ENCODE results near the gene UNCX. TPM values are rescaled to one million over a fixed set of nuclear protein-coding genes. Genes with fewer than 3 reads are reported as not detected.

UNCX gene
- total and polyA plus RNA-seq, 2 of the 8 experiments (the other 6 are each of a cell fraction or from before 2014, with no cell fraction given), result not detected

DNA sequence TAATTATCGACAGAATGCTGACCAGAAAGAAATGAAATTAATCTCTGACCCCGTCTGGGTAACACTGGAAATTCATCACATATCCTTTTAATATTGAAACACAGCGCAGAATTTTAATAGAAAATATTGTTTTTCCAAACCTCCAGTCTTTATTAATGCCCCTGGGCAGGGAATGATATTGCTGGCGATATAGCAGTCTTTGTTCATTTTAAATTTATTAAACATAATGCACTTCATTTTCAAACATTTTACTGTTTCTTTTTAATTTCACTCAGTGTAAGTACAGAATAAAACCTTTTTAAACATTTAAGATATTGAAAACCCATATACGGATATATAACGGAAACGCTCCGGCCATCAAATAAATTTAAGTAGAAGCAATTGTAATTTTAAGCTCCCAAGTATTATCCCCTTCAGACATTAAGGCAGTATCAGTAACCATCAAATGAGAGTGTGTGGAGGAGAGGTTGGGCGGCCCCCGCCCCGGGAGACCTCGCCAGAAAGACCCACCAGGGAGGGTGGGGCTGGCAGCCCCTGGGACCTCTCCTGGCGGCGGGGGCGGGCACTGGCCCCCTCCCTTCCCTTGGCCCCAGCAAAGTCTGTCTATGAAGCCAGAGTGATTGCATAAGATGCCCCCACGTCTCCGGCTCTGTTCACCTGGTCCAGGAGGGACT lies 10.8 kb downstream of the UNCX start:
- Histone ChIP-seq H2BK12ac (ENCODE audit: low read depth, low read length) (no peak overlapping the region; the same call in 1 of the 2 replicates), H2BK120ac (replicated peaks; ENCODE audit: low read depth, low read length) (no peak overlapping the region), H3K9me3 (ENCODE audit: insufficient read depth in 2 of 2, low read depth in 1 of 2, low read length in 1 of 2) (no peaks in the 10 kb centered on the region), H2AFZ (ENCODE audit: low read length) (no peak overlapping the region), H2BK15ac (ENCODE audit: low read length) (no peak overlapping the region), H4K20me1 (replicated peaks in 1 of 2; ENCODE audit: control insufficient read depth in 1 of 2, insufficient read depth in 2 of 2, low read length in 2 of 2) (peaks cover 16 to 23% of the 10 kb centered on the region in 2 experiments), H2AK5ac (ENCODE audit: low read depth, low read length) (no peak overlapping the region), H3K4me1 (replicated peaks in 1 of 4; ENCODE audit: control insufficient read depth in 3 of 4, insufficient read depth in 4 of 4, low read length in 3 of 4) (peaks cover 4 to 29% (median 19%) of the 10 kb centered on the region in 4 experiments), H3K79me2 (ENCODE audit: control insufficient read depth in 1 of 2, insufficient read depth in 2 of 2, low read length in 2 of 2) (no peaks in the 10 kb centered on the region), H3K27ac (ENCODE audit: low read depth, low read length) (no peak overlapping the region), H3K14ac (ENCODE audit: insufficient read length) (no peak overlapping the region), H4K8ac (ENCODE audit: extremely low read depth, insufficient read depth, low read length) (no peak overlapping the region), H4K5ac (ENCODE audit: insufficient read length, low read depth, low read length) (no peak overlapping the region), H3K23me2 (ENCODE audit: low read depth, low read length) (no peaks in the 10 kb centered on the region; the same call in 1 of the 2 replicates), H3K4me3 (ENCODE audit: extremely low read depth in 1 of 4, insufficient read depth in 2 of 4, low read depth in 3 of 4, low read length in 4 of 4) (peak overlapping the region in 1 of 4 experiments; percentile 19; a peak in 1 of 8 replicates), H3K18ac (ENCODE audit: extremely low read depth, low read length) (no peak overlapping the region), H3K4me2 (ENCODE audit: insufficient read depth in 1 of 2, low read depth in 2 of 2, low read length in 2 of 2) (peak overlapping the region; percentile 5 to 10; a peak in 2 of 4 replicates), H4K91ac (replicated peaks; ENCODE audit: insufficient read length, low read length) (no peak overlapping the region), H3K27me3 (replicated peaks in 1 of 4; ENCODE audit: control insufficient read depth in 3 of 4, extremely low read depth in 1 of 4, insufficient read depth in 3 of 4, low read length in 3 of 4) (peaks cover 95 to 100% (median 98%) of the 10 kb centered on the region in 4 experiments), H2BK20ac (ENCODE audit: low read length) (no peak overlapping the region), H3K56ac (replicated peaks; ENCODE audit: insufficient read length, low read depth, low read length) (no peak overlapping the region), H2BK5ac (ENCODE audit: low read depth, low read length) (no peak overlapping the region), H3K4ac (replicated peaks; ENCODE audit: insufficient read length, low read depth, low read length) (no peak overlapping the region), H3K9ac (replicated peaks in 1 of 4; ENCODE audit: extremely low read depth in 1 of 4, low read depth in 3 of 4, low read length in 3 of 4) (no peak overlapping the region), H3K23ac (ENCODE audit: insufficient read length) (no peak overlapping the region), H3K36me3 (ENCODE audit: control insufficient read depth in 2 of 4, insufficient read depth in 4 of 4, low read length in 3 of 4) (peaks cover 0 to 13% (median 0%) of the 10 kb centered on the region in 4 experiments; a peak in 1 of 8 replicates), H3K79me1 (ENCODE audit: low read depth, low read length) (no peaks in the 10 kb centered on the region)
- WGBS, 2 experiments (ENCODE audit: extremely low coverage in 1 of 2, insufficient coverage in 1 of 2, insufficient read length in 1 of 2, insufficient replicate concordance in 2 of 2, low coverage in 1 of 2, low lambda C conversion rate in 2 of 2, missing lambda C conversion rate in 1 of 2), result 25% methylated on average over 8 of the region's 17 CpGs; no CpG with 5 or more reads in 1 of the 2 experiments
- DNase-seq (ENCODE audit: low read depth in 1 of 2, low spot score in 2 of 2) (no peak), FAIRE-seq (no peak)
- POLR2A ChIA-PET (ENCODE audit: partially characterized antibody), result interaction anchor here (2.4 to 11.2 kb wide), 2 partner anchors 9 to 18 kb away, joined by 12 to 76 read pairs; no protein-coding TSS in a partner anchor
- CTCF ChIA-PET (ENCODE audit: partially characterized antibody), result interaction anchor here (0.9 to 1.5 kb wide), 3 partner anchors 9 to 20 kb away, joined by 3 to 6 read pairs (median 3); no protein-coding TSS in a partner anchor
- no peak for TF ChIP-seq ZNF274 (IDR thresholded peaks at IDR 0.05; ENCODE audit: borderline replicate concordance, extremely low read depth, low read length)
- no peak for TF ChIP-seq CEBPB (IDR thresholded peaks at IDR 0.05; ENCODE audit: low read depth, low read length)
- no peak for TF ChIP-seq EP300 (IDR thresholded peaks at IDR 0.05; ENCODE audit: borderline replicate concordance in 1 of 2, low read depth in 2 of 2, low read length in 2 of 2)
- no peak for TF ChIP-seq BRCA1 (IDR thresholded peaks at IDR 0.05; ENCODE audit: low read depth, low read length)
- TF ChIP-seq RNF2 (IDR thresholded peaks at IDR 0.05; ENCODE audit: borderline replicate concordance, low read depth, low read length, missing control alignments, poor library complexity, severe bottlenecking), result no peak
- TF ChIP-seq, protein P1, sequence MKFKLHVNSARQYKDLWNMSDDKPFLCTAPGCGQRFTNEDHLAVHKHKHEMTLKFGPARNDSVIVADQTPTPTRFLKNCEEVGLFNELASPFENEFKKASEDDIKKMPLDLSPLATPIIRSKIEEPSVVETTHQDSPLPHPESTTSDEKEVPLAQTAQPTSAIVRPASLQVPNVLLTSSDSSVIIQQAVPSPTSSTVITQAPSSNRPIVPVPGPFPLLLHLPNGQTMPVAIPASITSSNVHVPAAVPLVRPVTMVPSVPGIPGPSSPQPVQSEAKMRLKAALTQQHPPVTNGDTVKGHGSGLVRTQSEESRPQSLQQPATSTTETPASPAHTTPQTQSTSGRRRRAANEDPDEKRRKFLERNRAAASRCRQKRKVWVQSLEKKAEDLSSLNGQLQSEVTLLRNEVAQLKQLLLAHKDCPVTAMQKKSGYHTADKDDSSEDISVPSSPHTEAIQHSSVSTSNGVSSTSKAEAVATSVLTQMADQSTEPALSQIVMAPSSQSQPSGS (IDR thresholded peaks at IDR 0.05; ENCODE audit: low read length), result no peak
- no peak for TF ChIP-seq BACH1 (IDR thresholded peaks at IDR 0.05; ENCODE audit: low read length)
- no peak for TF ChIP-seq POLR2AphosphoS5 (IDR thresholded peaks at IDR 0.05; ENCODE audit: low read depth, low read length)
- no peak for TF ChIP-seq CHD2 (IDR thresholded peaks at IDR 0.05; ENCODE audit: low read length)
- no peak for TF ChIP-seq TAF1 (IDR thresholded peaks at IDR 0.05; ENCODE audit: low read depth, low read length)
- no peak for TF ChIP-seq ASH2L (IDR thresholded peaks at IDR 0.05; ENCODE audit: low read length)
